HepG2 (cell line): Measurements from ENCODE around the gene SQOR. TPM values are rescaled to one million over a fixed set of nuclear protein-coding genes. Genes with fewer than 3 reads are reported as not detected.

Source experiments
- ARHGAP35 ChIP-seq: sonication (generic); formaldehyde crosslinking; IDR thresholded peaks from 2 replicates; pipeline ENCODE4 v1.9.0; 2022; ENCODE audit warnings: mild to moderate bottlenecking, inconsistent platforms, moderate library complexity, missing genetic modification reagents, borderline replicate concordance
- ARID2 ChIP-seq: sonication (generic); formaldehyde crosslinking; IDR thresholded peaks from 2 replicates; pipeline ENCODE4 v1.8.1; 2022; ENCODE audit warnings: mild to moderate bottlenecking, missing genetic modification reagents, borderline replicate concordance
- ELF4 ChIP-seq: sonication (generic); formaldehyde crosslinking; IDR thresholded peaks from 2 replicates; pipeline ENCODE4 v1.5.0; 2020; ENCODE audit warnings: missing genetic modification reagents, mild to moderate bottlenecking, moderate library complexity, borderline replicate concordance
- HCFC1 ChIP-seq: fragments of 150-350 bp; IDR thresholded peaks from 2 replicates; pipeline ENCODE4 v1.6.1; 2014; ENCODE audit warnings: low read depth, low read length
- MEIS2 ChIP-seq: sonication (generic); formaldehyde crosslinking; IDR thresholded peaks from 2 replicates; pipeline ENCODE4 v1.9.0; 2021; ENCODE audit warnings: mild to moderate bottlenecking, missing genetic modification reagents
- NR1H2 ChIP-seq: sonication (generic); formaldehyde crosslinking; IDR thresholded peaks from 2 replicates; pipeline ENCODE4 v1.8.1; 2022; ENCODE audit warnings: low read depth, missing genetic modification reagents, borderline replicate concordance
- POLR2AphosphoS2 ChIP-seq: IDR thresholded peaks from 2 replicates; pipeline ENCODE4 v1.6.1; 2011; ENCODE audit warnings: low read depth, low read length, improper control_type of control experiment
- RBM39 ChIP-seq: fragments of 200-400 bp; formaldehyde crosslinking; IDR thresholded peaks from one replicate; pipeline ENCODE4 v1.6.1; 2018; ENCODE audit warnings: antibody characterized with exemption, mild to moderate bottlenecking, low read depth, low read length; ENCODE audit not compliant: poor library complexity, severe bottlenecking
- SIN3A ChIP-seq: IDR thresholded peaks from 2 replicates; pipeline ENCODE4 v1.6.1; 2011; ENCODE audit warnings: low read depth, mild to moderate bottlenecking, control low read depth, low read length, borderline replicate concordance
- SMAD1 ChIP-seq: sonication (generic); formaldehyde crosslinking; IDR thresholded peaks from 2 replicates; pipeline ENCODE4 v1.4.0; 2020; ENCODE audit warnings: missing genetic modification reagents, low read depth, mild to moderate bottlenecking, borderline replicate concordance
- SMC3 ChIP-seq: IDR thresholded peaks from 2 replicates; pipeline ENCODE4 v1.6.1; 2011; ENCODE audit warnings: low read length, improper control_type of control experiment
- YEATS2 ChIP-seq: sonication (generic); formaldehyde crosslinking; IDR thresholded peaks from 2 replicates; pipeline ENCODE4 v1.4.0; 2020; ENCODE audit warnings: missing genetic modification reagents, borderline replicate concordance
- ZMYM2 ChIP-seq: sonication (generic); formaldehyde crosslinking; IDR thresholded peaks from 2 replicates; pipeline ENCODE4 v1.8.0; 2022; ENCODE audit warnings: mild to moderate bottlenecking, missing genetic modification reagents
- ZNF136 ChIP-seq: sonication (generic); formaldehyde crosslinking; IDR thresholded peaks from 2 replicates; pipeline ENCODE4 v1.8.1; 2022; ENCODE audit warnings: low read depth, mild to moderate bottlenecking, moderate library complexity, missing genetic modification reagents
- ZNF333 ChIP-seq: sonication (generic); formaldehyde crosslinking; IDR thresholded peaks from 2 replicates; pipeline ENCODE4 v1.4.0; 2020; ENCODE audit warnings: mild to moderate bottlenecking, missing genetic modification reagents, borderline replicate concordance
- ZNF713 ChIP-seq: sonication (generic); formaldehyde crosslinking; IDR thresholded peaks from 2 replicates; pipeline ENCODE4 v1.4.0; 2020; ENCODE audit warnings: mild to moderate bottlenecking, missing genetic modification reagents
- polyA plus RNA-seq, 8 experiments: library from polyadenylated mRNA; depleted of rRNA in 3 of 8; stranded (reverse) in 7 of 8; unstranded in 1 of 8; fragments of >200 nt; fragmentation: Illumina TruSeq in 4 of 8; extraction: Trizol in 4 of 8; gene quantifications; 2 replicates each; pipeline versions ENCODE4 v1.2.1 to v1.2.3, GENCODE V29; 2011 to 2016; ENCODE audit warnings: low read depth in 4 of 8, missing spikeins in 1 of 8, mixed read lengths in 1 of 8; ENCODE audit not compliant: insufficient read depth in 1 of 8
- total RNA-seq, 5 experiments: library from RNA; depleted of rRNA; stranded (reverse); fragments of >200 nt; fragmentation: Illumina TruSeq; extraction: Trizol; gene quantifications; 2 replicates each; pipeline ENCODE4 v1.2.3, GENCODE V29; 2016; ENCODE audit warnings: low read depth in 1 of 5
- TF ChIP-seq, protein P1 (sequence below): sonication (generic); formaldehyde crosslinking; IDR thresholded peaks from 2 replicates; pipeline ENCODE4 v1.5.0; 2020; ENCODE audit warnings: mild to moderate bottlenecking, low read depth, missing genetic modification reagents, borderline replicate concordance
- TF ChIP-seq, protein P2 (sequence below): sonication (generic); formaldehyde crosslinking; IDR thresholded peaks from 2 replicates; pipeline ENCODE4 v1.5.0; 2020; ENCODE audit warnings: mild to moderate bottlenecking, missing genetic modification reagents, borderline replicate concordance
- TF ChIP-seq, protein P3 (sequence below): sonication (generic); formaldehyde crosslinking; IDR thresholded peaks from 2 replicates; pipeline ENCODE4 v1.4.0; 2020; ENCODE audit warnings: missing genetic modification reagents, borderline replicate concordance

Gene SQOR
- total and polyA plus RNA-seq, 2 of the 13 experiments (the other 11 are each of a cell fraction or from before 2014, with no cell fraction given): 19.3 to 19.4 TPM

DNA sequence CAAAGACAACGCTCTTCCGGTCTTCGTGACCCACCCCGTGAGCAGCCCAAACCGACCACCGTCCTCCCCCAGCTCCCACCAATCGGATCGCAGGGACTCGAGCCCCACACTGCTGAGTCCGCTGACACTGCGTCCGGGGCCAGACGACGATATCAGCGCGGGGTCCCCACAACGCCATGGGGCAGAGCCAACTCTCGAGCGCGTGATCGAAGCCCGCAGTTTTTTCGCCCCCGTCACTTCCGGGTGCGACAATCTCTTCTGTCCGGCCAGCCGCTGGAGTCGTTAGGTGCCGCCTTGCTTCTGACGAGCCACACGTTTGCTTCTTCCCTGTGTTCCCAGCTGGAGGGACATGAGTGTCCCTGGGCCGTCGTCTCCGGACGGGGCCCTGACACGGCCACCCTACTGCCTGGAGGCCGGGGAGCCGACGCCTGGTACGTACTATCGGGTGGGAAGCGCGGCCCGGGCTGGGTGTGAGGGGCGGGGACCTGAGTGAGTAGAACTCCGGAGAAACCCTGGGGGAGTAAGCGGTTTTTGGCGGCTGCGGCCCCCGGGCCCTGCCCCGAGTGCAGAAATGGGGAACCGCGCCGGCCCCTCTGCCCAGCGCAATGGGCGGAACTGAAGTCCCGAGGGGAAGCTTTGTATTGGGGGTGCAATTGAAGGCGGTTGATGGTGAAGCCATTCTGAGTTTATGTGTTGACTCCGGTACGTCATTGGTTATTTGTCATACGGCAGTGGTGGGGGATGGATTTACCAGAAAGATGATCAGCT is 47.5 kb upstream of the SQOR start, which contains the start of gene BLOC1S6 (continued):
- TF ChIP-seq SMC3 (no peak), ZNF713 (CRISPR knock-in tag) (no peak), ZNF136 (CRISPR knock-in tag) (0 out of 2 replicates have a peak, but pooled peaks have one; percentile 70), POLR2AphosphoS2 (no peak), MEIS2 (CRISPR knock-in tag) (peak; percentile 69; the same call in 1 of the 2 replicates), ARID2 (peak; percentile 79; the same call in 1 of the 2 replicates), ZMYM2 (0 out of 2 replicates have a peak, but pooled peaks have one; percentile 39), ELF4 (no peak), ARHGAP35 (no peak; the same call in 1 of the 2 replicates), ZNF333 (no peak), RBM39 (peak; percentile 73), NR1H2 (0 out of 2 replicates have a peak, but pooled peaks have one; percentile 66), HCFC1 (peak; percentile 37; the same call in 1 of the 2 replicates), SMAD1 (CRISPR knock-in tag) (no peak; the same call in 1 of the 2 replicates), YEATS2 (CRISPR knock-in tag) (peak; percentile 95), SIN3A (peak; percentile 82; the same call in 1 of the 2 replicates)
- TF ChIP-seq, protein P1, sequence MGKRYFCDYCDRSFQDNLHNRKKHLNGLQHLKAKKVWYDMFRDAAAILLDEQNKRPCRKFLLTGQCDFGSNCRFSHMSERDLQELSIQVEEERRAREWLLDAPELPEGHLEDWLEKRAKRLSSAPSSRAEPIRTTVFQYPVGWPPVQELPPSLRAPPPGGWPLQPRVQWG: no peak
- TF ChIP-seq, protein P2, sequence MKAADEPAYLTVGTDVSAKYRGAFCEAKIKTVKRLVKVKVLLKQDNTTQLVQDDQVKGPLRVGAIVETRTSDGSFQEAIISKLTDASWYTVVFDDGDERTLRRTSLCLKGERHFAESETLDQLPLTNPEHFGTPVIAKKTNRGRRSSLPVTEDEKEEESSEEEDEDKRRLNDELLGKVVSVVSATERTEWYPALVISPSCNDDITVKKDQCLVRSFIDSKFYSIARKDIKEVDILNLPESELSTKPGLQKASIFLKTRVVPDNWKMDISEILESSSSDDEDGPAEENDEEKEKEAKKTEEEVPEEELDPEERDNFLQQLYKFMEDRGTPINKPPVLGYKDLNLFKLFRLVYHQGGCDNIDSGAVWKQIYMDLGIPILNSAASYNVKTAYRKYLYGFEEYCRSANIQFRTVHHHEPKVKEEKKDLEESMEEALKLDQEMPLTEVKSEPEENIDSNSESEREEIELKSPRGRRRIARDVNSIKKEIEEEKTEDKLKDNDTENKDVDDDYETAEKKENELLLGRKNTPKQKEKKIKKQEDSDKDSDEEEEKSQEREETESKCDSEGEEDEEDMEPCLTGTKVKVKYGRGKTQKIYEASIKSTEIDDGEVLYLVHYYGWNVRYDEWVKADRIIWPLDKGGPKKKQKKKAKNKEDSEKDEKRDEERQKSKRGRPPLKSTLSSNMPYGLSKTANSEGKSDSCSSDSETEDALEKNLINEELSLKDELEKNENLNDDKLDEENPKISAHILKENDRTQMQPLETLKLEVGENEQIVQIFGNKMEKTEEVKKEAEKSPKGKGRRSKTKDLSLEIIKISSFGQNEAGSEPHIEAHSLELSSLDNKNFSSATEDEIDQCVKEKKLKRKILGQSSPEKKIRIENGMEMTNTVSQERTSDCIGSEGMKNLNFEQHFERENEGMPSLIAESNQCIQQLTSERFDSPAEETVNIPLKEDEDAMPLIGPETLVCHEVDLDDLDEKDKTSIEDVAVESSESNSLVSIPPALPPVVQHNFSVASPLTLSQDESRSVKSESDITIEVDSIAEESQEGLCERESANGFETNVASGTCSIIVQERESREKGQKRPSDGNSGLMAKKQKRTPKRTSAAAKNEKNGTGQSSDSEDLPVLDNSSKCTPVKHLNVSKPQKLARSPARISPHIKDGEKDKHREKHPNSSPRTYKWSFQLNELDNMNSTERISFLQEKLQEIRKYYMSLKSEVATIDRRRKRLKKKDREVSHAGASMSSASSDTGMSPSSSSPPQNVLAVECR (CRISPR knock-in tag): peak; percentile 97
- TF ChIP-seq, protein P3, sequence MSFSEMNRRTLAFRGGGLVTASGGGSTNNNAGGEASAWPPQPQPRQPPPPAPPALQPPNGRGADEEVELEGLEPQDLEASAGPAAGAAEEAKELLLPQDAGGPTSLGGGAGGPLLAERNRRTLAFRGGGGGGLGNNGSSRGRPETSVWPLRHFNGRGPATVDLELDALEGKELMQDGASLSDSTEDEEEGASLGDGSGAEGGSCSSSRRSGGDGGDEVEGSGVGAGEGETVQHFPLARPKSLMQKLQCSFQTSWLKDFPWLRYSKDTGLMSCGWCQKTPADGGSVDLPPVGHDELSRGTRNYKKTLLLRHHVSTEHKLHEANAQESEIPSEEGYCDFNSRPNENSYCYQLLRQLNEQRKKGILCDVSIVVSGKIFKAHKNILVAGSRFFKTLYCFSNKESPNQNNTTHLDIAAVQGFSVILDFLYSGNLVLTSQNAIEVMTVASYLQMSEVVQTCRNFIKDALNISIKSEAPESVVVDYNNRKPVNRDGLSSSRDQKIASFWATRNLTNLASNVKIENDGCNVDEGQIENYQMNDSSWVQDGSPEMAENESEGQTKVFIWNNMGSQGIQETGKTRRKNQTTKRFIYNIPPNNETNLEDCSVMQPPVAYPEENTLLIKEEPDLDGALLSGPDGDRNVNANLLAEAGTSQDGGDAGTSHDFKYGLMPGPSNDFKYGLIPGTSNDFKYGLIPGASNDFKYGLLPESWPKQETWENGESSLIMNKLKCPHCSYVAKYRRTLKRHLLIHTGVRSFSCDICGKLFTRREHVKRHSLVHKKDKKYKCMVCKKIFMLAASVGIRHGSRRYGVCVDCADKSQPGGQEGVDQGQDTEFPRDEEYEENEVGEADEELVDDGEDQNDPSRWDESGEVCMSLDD (CRISPR knock-in tag): peak; percentile 20; the same call in 1 of the 2 replicates
